Activated T-cell treated with anti-CD3 and anti-CD28 coated beads, Interleukin-2, amount 50 U/mL, for 48 hours (primary cell): ENCODE results near the gene KDM6B.

ENCODE experiments used
- DNase-seq, 2 experiments: peaks; one replicate each; pipeline ENCODE4 v3.0.0-alpha.2; 2020

The KDM6B gene

DNA sequence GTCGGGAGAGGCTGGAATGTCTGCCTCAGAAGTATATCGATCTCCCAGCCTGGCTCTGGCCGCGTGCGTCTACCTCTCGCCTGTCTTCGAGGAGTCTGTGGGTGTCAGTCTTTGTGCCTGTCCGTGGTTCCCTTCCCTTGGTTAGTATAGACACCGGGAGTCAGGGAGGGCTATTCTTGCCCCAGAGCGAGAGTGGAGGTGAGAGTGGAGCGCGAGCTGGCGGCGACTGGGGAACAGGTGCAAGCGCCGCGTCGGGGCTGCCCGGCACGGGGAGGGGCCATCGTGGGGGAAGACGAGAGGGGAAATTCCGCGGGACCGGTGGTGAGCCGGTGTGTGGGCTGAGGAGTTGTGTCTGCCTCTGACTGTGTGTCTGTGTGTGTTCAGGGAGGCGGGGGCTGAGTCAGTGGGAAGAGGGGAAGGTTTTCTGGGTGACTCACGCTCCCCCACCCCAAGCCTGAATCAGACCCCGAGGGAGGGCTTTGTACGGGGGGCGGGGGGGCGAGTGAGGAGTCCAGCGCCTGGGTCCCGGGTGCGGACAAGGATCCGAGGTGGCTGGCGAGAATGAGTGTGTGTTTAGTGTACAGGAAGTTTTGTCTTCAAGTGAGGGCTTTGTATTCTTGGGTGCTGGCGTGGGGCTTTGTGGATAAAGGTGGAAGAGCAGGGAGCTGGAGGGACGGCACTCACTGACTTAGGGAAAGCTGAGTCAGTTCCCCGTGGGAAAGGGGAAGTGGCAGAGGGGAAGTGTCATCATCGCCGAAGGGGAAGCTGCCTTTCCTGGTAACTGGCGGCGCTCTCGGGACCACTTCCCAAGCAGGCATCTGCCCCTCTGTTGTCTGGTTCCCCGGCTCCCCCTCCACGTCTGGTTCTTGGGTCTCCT, 8.6 kb downstream of the KDM6B start:
- peak; percentile 97 for DNase-seq

DNA sequence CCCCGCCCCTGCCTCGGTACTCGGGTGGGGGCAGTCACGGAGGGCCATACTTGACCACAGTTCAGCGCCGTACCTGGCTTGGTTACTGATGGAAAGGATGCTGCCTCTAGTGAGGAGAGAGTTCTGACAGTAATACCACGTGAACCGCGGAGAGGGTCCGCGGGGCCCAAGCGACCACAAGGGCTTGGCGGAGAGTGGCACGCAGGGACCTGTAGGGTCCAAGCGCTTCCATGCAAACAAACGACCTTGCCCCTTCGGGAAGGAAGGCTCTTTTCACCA, 9.2 kb downstream of the KDM6B start:
- peak; percentile 81 to 83 for DNase-seq

DNA sequence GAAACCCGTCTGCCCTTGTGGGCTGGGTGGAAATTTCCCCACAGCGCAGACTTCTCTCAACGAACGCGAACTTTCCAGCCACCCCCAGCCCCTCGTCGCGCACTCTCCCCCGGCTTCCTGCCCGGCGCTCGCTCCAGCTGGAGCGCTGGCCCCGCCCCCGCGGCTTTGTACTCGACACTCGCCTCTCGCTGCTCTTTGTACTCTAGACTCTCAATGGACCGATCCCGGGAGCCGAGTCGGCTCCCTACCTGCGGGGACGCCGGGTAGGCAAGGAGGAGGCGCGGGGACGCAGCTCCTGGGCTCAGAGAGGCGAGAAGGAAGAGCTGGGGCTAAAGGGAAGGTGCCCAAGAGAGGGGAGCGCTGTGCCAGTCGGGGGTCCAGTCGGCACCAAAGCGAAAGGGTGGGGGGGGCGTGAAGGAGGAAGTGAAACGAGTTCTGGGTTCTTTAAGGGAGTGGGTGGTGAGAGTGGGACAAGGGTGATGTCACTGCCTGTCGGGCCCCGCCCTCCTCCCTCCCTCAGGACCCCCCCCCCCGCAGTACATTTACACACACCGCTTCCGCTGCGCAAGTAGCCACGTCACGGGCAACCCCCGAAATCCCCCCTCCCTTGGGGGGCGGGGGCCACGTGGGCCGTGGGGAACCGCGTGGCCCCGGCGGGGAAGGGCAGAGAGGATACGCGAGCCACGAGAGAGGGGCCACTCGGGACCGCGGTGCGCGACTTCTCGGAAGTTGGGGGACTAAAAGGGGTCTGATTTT, 9.7 kb downstream of the KDM6B start:
- DNase-seq, result peak; percentile 91 to 92

DNA sequence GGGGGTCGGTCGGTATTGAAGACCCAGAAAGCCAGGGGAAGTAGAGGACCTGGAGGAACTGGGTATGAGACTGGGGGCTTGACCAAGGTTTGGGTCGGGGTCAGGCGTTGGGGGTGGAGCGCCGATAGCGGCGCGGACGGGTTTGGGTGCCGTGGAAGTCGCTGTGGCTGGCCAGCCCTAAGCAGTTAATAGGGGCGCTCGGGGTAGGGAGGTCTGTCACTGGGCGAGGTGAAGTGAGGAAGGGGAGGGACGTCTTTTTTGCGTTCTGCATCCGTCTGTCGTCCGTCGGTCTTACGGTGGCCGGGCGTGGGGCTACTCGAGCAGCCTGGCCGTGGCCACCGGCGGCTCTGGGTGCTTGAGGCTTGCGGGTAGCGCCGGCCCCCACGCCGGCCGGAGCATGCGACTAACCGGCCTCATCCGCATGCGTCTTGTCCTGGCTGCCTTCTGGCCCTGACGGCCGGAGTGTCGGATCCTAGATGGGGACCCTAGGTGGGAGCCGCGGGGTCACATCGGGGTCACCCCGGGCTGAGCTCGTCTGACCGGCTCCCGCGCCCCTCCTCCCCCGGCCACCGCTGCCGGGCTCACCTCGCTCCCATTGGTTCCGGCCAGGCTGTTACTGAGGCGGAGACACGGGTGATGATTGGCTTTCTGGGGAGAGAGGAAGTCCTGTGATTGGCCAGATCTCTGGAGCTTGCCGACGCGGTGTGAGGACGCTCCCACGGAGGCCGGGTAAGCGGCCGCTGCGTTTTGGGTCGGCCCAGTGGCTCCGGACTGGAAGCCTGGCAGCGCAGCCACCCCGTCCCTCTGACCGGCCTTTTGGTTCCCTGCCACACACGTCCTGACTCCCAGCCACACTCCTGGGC, 10.5 kb downstream of the KDM6B start:
- peak; percentile 88 to 90 for DNase-seq

DNA sequence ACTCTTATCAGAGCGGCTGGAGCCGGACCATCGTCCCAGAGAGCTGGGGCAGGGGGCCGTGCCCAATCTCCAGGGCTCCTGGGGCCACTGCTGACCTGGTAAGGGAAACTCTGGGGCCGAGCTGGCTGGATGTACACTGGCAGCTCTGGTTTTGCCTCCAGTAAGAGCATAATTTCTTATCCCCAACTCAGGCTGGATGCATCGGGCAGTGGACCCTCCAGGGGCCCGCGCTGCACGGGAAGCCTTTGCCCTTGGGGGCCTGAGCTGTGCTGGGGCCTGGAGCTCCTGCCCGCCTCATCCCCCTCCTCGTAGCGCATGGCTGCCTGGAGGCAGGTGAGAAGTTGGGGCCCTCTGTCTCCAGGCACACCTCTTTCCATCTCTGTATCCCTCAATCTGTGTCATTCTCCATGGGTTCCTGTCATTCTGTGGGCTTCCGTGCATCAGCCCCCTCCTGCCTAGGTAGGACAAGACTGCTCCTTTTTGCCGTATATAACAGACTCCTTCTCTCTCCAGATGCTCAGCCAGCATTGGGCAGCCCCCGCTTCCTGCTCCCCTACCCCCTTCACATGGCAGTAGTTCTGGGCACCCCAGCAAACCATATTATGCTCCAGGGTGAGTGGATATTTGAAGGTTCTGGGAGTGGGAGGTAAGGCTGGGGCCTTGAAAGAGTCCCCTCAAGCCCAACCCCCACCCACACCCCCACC, 11.5 kb downstream of the KDM6B start:
- no peak for DNase-seq

DNA sequence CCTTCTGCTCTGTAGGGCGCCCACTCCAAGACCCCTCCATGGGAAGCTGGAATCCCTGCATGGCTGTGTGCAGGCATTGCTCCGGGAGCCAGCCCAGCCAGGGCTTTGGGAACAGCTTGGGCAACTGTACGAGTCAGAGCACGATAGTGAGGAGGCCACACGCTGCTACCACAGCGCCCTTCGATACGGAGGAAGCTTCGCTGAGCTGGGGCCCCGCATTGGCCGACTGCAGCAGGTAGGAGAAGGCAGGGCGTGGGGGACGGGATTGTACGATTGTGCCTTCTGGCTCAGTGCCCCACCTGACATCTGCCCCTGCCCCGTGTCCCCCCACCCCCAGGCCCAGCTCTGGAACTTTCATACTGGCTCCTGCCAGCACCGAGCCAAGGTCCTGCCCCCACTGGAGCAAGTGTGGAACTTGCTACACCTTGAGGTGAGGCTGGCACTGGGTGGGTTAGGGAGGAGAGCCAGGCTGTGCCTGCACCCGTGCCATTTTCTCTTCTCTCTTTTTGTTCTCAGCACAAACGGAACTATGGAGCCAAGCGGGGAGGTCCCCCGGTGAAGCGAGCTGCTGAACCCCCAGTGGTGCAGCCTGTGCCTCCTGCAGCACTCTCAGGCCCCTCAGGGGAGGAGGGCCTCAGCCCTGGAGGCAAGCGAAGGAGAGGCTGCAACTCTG, 12.2 kb downstream of the KDM6B start:
- DNase-seq, result no peak

DNA sequence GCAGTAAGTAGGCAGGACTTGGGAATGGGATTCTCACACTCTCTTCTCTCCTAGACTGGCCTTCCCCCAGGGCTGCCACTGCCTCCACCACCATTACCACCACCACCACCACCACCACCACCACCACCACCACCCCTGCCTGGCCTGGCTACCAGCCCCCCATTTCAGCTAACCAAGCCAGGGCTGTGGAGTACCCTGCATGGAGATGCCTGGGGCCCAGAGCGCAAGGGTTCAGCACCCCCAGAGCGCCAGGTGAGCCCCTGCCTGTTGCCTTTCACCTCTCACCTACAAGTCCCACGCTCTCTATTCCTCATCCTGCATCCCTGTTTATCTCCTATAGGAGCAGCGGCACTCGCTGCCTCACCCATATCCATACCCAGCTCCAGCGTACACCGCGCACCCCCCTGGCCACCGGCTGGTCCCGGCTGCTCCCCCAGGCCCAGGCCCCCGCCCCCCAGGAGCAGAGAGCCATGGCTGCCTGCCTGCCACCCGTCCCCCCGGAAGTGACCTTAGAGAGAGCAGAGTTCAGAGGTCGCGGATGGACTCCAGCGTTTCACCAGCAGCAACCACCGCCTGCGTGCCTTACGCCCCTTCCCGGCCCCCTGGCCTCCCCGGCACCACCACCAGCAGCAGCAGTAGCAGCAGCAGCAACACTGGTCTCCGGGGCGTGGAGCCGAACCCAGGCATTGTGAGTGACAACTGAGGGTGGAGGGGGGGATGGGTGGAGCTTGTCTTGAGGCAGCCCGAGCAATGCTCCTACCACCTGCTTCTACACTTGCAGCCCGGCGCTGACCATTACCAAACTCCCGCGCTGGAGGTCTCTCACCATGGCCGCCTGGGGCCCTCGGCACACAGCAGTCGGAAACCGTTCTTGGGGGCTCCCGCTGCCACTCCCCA, 13.0 kb downstream of the KDM6B start:
- no peak for DNase-seq

DNA sequence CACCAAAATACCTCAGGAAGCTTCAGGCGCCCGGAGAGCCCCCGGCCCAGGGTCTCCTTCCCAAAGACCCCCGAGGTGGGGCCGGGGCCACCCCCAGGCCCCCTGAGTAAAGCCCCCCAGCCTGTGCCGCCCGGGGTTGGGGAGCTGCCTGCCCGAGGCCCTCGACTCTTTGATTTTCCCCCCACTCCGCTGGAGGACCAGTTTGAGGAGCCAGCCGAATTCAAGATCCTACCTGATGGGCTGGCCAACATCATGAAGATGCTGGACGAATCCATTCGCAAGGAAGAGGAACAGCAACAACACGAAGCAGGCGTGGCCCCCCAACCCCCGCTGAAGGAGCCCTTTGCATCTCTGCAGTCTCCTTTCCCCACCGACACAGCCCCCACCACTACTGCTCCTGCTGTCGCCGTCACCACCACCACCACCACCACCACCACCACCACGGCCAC, 14.1 kb downstream of the KDM6B start:
- DNase-seq, result no peak

DNA sequence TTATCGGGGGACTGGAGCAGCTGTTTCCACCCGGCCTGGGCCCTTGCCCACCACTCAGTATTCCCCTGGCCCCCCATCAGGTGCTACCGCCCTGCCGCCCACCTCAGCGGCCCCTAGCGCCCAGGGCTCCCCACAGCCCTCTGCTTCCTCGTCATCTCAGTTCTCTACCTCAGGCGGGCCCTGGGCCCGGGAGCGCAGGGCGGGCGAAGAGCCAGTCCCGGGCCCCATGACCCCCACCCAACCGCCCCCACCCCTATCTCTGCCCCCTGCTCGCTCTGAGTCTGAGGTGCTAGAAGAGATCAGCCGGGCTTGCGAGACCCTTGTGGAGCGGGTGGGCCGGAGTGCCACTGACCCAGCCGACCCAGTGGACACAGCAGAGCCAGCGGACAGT, 14.7 kb downstream of the KDM6B start:
- DNase-seq, result no peak

DNA sequence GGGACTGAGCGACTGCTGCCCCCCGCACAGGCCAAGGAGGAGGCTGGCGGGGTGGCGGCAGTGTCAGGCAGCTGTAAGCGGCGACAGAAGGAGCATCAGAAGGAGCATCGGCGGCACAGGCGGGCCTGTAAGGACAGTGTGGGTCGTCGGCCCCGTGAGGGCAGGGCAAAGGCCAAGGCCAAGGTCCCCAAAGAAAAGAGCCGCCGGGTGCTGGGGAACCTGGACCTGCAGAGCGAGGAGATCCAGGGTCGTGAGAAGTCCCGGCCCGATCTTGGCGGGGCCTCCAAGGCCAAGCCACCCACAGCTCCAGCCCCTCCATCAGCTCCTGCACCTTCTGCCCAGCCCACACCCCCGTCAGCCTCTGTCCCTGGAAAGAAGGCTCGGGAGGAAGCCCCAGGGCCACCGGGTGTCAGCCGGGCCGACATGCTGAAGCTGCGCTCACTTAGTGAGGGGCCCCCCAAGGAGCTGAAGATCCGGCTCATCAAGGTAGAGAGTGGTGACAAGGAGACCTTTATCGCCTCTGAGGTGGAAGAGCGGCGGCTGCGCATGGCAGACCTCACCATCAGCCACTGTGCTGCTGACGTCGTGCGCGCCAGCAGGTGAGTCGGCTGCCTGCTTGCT, 15.2 kb downstream of the KDM6B start:
- DNase-seq, result no peak

DNA sequence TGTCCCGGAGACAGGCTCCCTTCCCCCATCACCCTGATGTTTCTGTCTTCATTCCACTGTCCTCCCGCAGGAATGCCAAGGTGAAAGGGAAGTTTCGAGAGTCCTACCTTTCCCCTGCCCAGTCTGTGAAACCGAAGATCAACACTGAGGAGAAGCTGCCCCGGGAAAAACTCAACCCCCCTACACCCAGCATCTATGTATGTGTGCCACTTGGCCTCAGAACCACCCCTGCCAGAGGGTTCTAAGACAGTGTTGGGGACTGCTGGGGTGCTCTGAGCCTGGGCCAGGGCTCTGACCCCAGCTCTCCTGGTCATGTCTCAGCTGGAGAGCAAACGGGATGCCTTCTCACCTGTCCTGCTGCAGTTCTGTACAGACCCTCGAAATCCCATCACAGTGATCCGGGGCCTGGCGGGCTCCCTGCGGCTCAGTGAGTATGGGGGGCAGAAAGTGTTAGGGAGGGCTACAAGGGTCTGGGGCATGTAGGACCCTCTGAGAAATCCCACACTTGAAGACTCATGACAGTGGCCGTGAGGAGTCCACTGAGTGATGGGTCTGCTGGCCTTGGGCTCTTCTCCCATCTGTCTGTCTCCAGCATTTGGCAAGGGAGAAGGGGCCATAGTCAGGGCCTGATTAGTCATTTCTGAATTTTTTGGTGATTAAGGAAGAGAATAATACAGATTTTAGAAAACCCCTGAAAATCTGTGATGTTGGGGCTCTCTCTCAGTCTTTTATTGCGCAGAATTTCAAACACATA, 15.9 kb downstream of the KDM6B start:
- DNase-seq, result no peak

DNA sequence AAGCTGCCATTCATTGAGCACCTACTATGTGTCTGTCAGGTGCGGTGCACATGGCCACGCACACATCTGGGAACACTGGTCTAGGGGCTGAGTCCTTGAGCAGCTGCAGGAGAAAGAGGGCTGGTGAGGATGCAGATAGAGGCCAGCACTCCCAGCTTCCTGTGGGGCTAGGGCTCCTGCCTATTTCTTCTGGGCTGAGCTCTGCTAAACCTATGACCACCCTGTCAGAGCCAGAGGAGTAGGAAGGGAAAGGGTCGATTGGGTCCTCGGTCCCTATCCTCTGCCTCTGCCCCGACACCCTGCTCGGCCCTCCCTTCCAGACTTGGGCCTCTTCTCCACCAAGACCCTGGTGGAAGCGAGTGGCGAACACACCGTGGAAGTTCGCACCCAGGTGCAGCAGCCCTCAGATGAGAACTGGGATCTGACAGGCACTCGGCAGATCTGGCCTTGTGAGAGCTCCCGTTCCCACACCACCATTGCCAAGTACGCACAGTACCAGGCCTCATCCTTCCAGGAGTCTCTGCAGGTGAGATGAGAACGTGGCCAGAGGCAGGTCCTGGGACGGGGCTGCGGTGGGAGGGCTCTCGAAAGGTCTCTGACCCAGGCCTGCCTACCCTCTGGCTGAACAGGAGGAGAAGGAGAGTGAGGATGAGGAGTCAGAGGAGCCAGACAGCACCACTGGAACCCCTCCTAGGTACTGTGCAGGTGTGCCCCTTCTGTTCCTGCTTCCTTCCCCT, 16.9 kb downstream of the KDM6B start:
- DNase-seq, result no peak

DNA sequence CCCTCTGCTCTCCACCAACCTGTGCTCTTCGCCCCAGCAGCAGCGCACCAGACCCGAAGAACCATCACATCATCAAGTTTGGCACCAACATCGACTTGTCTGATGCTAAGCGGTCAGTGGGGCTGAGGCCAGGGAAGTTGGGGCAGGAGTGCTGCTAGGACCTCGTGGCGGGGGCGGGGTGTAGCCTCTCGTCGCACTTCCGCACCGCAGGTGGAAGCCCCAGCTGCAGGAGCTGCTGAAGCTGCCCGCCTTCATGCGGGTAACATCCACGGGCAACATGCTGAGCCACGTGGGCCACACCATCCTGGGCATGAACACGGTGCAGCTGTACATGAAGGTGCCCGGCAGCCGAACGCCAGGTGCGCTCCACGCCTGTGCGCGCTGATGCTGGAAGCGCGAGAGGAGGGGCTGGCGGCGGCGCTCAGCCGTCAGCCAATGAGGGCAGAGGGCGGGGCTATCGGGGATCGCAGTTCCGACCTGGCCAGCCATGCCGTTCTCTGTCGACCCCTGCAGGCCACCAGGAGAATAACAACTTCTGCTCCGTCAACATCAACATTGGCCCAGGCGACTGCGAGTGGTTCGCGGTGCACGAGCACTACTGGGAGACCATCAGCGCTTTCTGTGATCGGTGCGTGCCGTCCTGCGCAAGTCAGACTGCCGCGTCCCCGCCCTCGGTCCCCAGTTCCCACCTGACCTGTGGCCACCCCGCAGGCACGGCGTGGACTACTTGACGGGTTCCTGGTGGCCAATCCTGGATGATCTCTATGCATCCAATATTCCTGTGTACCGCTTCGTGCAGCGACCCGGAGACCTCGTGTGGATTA, 17.6 kb downstream of the KDM6B start:
- peak; percentile 90 to 95 for DNase-seq

DNA sequence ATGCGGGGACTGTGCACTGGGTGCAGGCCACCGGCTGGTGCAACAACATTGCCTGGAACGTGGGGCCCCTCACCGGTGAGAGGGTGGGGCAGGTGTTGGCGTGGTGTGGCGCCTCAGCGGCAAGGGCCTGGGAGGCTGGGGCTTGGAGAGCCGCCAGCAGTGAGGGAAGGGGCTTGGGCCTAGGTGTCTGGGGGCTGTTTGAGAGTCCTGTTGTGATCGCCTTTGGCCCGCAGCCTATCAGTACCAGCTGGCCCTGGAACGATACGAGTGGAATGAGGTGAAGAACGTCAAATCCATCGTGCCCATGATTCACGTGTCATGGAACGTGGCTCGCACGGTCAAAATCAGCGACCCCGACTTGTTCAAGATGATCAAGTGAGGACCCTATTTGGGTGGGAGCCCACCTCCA, 18.2 kb downstream of the KDM6B start:
- no peak for DNase-seq

DNA sequence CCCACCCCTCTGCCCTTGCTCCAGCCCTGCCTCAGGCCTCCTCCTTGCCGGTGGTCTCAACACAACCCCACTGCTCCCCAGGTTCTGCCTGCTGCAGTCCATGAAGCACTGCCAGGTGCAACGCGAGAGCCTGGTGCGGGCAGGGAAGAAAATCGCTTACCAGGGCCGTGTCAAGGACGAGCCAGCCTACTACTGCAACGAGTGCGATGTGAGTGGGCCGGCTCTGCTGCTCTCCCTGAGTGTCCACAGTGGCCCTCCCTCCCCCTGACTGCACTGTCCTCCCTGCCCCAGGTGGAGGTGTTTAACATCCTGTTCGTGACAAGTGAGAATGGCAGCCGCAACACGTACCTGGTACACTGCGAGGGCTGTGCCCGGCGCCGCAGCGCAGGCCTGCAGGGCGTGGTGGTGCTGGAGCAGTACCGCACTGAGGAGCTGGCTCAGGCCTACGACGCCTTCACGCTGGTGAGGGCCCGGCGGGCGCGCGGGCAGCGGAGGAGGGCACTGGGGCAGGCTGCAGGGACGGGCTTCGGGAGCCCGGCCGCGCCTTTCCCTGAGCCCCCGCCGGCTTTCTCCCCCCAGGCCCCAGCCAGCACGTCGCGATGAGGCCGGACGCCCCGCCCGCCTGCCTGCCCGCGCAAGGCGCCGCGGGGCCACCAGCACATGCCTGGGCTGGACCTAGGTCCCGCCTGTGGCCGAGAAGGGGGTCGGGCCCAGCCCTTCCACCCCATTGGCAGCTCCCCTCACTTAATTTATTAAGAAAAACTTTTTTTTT, 19.1 kb downstream of the KDM6B start:
- peak in 1 of 2 experiments; percentile 18 for DNase-seq

DNA sequence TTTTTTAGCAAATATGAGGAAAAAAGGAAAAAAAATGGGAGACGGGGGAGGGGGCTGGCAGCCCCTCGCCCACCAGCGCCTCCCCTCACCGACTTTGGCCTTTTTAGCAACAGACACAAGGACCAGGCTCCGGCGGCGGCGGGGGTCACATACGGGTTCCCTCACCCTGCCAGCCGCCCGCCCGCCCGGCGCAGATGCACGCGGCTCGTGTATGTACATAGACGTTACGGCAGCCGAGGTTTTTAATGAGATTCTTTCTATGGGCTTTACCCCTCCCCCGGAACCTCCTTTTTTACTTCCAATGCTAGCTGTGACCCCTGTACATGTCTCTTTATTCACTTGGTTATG, 19.6 kb downstream of the KDM6B start:
- DNase-seq, result peak in 1 of 2 experiments; percentile 18

DNA sequence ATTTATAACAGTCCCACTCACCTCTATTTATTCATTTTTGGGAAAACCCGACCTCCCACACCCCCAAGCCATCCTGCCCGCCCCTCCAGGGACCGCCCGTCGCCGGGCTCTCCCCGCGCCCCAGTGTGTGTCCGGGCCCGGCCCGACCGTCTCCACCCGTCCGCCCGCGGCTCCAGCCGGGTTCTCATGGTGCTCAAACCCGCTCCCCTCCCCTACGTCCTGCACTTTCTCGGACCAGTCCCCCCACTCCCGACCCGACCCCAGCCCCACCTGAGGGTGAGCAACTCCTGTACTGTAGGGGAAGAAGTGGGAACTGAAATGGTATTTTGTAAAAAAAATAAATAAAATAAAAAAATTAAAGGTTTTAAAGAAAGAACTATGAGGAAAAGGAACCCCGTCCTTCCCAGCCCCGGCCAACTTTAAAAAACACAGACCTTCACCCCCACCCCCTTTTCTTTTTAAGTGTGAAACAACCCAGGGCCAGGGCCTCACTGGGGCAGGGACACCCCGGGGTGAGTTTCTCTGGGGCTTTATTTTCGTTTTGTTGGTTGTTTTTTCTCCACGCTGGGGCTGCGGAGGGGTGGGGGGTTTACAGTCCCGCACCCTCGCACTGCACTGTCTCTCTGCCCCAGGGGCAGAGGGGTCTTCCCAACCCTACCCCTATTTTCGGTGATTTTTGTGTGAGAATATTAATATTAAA, 20.2 kb downstream of the KDM6B start:
- DNase-seq, result peak in 1 of 2 experiments; percentile 14
